Stimulated activated CD4-positive, alpha-beta T cell treated with anti-CD3 and anti-CD28 coated beads, Interleukin-1b, Interleukin-23, amount 100 ng/mL, for 4 hours (primary cell): ENCODE data around the gene SH3BP5.

ENCODE experiments used
- DNase-seq, 2 donors: peaks; one replicate each; pipeline ENCODE4 v3.0.0-alpha.2; 2020; ENCODE audit warnings: low read depth in 2 of 2

SH3BP5 gene

DNA sequence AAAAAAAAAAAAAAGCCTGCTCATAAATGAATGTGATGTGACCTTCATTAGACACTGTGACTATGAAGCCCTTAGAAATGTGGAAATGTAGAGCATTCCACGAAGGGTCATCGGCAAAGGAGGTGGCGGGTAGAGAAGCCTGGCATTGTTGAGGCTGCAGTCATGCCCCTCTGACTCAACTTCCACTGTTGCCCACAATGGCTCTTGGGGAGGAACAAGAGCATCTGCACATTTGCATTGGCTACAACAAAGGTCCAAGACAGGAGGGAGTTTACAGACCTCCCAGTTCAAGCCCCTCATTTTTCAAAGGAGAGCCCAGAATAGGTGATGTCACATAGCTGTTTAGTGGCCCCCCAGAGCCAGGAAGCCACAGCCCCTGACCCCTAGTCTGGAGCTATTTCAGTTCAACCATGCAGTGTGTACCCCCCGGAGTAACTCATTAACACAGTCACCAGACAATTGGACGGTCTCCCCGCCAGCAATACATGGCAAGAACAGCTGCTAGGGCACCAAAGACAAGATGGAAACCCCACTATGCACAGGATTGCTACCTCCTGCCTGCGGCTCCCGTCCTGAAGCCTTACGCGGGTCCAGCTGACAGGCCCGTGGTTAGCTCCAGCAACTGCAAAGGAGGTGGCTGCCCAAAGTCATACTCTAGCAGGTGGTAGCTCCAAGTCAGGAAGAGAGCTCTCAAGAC is 56.2 kb downstream of the SH3BP5 start:
- no peak for DNase-seq

DNA sequence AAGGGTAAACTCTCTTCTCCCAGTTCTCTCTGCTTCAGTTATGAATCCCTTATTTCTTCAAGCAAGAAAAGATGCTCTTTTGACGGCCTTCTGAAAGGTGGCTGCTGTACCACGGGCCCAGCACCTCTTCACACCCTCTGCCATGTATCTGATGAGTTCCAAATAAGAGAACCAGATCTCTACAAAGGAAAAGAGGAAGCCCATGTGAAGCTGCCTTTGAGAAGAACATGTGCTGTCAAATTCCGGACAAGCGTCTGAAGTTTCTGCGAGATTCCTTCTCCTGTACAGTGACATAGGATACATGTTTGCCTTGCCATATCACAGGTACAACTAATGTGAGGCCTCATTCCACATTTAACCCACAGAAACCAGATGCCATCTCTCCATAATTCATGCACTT is 59.2 kb downstream of the SH3BP5 start:
- DNase-seq = no peak

DNA sequence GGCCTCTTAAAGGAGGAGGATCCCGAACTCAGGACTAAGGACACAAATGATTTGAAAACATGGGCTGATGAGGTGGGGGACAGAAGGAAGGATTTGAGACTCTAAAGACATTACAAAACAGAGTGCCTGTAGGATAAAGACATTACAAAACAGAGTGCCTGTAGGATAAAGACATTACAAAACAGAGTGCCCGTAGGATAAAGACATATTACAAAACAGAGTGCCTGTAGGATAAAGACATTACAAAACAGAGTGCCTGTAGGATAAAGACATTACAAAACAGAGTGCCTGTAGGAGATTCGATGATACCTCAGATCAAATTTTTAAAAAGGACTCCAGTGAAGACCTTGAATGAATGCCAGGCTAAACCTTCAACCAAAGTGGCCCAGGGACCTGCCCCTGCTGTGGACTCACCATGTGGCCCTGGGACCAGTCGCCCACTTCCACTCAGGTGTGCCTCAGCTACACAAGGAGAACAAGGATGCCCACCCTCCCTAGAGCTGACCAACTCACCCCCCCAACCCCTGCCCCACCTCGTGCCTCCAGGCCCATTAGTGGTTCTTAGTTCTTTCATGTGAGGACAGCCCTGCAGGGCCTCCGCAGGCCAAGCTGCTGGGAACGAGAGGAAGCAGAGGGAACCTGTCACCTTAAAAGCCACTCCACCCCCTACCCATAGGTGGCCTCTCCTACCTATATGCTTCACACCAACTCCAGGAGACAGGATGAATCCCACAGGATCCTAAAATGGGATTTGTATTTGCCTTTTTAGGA is 59.8 kb downstream of the SH3BP5 start:
- no peak for DNase-seq

DNA sequence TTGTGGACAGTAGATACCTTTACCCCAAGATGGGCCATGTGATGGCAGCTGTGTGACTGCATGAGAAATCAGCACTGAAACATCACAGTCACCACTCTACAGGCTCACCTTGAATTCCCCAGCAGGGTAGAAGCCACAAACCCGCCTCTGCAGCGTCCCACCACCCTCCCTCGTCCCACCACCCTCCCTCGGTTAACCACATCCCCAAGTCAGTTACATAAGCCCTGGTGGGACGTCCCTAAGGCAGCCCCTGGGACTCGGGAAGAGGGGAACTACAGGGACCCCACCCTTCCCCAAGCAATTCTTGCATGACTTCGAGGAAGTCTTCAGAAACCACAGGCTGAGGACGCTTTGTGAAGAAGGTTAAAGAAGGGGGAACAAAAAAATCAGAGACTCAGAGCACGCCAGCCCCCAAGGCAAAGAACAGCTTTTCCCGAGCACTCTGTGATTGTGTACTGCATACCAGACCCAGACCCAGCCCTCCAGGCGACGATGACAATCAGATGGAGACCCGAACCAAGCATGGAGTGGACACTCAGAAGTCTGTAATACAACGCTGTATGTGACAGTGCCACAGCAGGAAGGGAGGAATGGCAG is 60.5 kb downstream of the SH3BP5 start:
- peak; percentile 58 to 73 for DNase-seq

DNA sequence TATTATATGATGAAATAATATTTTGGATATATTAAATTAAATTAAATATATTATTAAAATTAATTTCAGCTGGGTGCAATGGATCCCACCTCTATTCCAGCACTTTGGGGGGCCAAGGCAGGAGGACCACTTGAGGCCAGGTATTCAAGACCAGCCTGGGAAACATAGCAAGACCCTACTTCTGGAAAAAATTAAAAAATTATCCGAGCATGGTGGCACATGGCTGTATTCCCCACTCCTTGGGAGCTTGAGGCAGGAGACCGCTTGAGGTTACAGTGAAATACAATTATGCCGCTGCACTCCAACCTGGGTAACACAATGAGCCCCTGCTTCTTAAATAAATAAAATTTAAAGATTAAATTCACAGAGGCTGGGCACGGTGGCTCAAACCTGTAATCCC is 61.4 kb downstream of the SH3BP5 start:
- no peak for DNase-seq

DNA sequence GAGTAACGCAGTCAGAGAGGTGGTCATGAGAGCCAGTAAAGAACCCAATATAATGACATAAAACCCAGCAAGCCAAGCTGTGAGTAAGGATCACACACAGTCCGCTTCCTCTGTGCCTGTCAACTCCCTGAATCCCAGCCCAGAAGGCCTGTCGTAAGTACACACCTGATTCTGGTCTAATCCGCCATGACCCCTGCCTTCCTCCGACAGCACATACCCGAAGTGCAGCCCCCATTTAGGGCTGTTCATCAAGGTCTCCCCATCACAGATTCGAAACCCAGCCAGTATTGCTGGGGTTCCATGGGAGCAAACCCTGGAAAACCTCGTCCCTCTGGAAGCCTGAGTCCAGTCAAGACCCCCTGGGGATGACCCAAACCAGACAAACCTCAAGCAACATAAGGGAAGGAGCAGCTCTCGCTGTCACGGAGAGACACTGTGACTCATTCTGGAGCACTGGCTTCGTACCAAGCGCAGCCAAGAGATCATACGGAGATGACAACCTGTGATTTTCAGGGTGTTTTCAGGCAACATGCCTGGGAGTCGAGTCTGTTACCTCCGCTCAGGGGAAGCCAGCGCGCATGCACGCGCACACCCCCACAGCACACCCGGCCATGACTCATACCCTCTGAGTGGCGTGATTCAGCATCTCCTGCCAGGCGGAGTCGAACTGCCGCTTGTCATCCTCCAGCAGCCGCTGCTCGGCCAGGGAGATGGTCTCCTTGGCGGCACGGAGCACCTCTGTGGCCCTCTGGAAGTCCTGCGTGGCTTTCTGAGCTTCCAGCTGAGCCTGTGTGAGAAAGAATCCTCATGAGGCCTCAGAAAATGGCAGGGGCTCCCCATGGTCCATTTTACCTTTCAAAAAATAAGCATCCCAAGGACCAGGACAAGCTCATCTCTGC is 63.0 kb downstream of the SH3BP5 start:
- peak; percentile 69 to 87 for DNase-seq

DNA sequence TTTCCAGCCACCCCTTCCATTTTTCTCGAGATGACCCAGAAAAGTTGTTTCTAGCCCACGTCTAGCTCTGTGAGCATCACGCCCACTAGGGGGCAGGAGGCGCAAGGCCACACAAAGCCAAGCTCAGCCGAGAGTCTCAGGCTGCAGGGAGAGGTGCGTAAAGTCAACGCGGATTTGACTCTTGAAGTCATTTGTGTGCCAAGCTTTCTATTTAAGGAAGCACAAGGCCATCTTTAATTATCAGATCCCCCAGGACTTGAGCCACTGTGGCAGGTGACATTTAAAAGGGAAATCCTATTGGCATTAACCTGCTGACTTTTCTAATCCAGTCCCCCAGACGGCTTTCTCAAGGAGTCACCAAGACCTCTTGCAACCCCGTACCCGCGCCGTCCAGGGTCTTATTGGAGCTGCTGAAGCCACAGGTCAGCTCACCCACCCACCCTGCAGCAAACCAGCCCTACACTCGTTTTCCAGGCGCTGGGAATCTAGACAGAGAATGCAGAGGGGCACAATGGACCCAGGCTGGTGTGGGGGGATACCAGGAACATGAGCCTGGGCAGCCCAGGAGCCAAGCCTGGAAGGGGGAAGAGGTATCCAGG is 64.3 kb downstream of the SH3BP5 start:
- DNase-seq = peak; percentile 79 to 80

DNA sequence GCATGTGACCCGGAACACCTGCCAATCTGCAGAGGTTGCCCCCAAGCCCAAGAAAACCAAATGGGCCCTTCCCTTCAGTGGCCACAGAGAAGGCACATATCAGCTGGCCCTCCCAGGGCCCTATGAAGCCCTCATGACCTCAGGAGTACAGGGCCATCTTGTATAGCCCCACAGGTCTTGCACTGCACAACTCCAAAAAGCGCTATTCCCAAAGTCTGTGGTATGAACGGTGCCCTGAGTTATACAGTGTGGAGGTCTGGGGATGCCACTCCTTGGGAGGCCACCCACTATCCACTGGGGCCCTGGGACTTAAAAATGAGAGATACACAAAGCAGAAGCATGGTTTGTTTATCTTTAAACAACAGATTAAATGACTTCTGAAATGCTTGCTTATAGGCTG is 64.9 kb downstream of the SH3BP5 start:
- no peak for DNase-seq

DNA sequence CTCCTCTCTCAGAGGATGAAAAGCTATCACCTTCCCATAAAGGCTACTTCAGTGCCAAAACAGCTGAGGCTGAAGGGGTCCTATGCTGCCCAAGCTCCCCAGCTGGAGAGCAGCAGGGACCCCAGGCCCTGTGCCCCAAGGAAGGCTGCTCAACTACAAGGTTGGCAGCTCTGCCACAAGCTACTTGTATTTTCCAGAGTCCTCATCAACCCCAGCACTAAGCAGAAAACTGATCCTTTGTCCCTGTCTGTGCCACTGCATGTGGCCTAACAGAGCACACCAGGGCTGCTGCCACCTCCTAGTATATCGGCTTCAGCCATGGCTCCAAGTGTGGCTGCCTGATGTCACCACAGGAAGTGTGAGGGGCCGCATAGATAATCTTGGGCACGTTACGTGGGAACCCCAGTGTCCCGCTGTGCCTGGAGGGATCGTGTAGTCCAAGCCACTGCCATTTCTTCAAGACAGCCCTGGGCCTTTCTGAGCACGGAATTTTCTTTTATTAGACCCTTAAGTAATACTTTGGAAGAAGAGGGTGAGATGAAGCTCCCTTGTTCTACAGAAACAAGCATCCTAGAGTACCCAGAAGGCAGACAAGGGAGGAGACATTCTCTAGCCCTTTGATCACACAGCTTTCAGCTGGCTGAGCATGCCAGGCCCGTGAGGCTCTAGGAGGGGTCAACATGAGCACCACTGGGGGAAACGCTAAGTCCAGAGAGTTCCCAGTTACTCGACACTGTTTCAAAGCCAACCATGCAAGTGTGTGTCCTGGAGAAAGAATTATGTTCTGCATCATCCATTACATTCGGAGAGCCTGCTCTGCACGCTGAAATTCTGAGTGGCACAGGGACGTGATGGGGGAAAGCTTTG is 65.6 kb downstream of the SH3BP5 start:
- DNase-seq = no peak

DNA sequence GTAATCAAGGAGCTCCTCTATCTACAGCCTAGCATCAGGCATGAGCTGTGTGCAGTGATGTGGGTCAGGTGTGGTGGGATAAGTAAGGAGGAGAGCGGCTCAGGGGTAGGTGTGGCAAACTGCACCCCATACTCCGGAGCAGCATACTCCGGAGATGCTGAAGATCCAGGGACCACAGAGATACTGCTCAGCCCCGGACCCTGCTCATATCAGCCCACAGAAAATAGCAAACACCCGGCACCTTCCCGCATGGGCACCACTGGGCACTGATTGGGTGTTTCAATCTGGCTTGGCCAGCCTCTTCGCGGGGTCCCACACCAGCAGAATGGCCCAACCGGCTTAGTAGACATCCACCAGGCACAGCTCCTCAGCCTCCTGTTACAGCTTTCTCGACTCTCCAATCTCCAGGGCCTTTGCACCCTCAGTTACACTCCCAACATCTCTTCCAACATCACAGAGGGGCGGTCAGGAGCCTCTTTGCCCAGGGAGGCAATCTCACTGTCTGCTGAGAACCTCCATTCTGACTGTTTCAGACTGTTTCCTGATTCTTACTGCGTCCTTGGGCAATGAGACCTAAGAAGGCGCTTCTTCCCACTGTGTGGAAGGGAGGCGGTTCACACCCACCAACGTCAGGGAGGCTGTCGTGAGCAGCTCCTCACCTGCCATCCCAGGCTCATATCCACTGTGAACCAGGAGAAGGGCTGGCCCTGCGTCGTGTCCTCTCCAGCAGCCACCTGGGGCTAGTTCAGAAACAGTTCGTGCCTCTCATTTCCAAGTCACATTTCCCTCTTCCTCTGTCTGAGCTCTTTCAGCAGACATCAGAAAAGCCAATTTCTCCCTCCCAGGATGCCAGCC is 66.5 kb downstream of the SH3BP5 start:
- DNase-seq = no peak

DNA sequence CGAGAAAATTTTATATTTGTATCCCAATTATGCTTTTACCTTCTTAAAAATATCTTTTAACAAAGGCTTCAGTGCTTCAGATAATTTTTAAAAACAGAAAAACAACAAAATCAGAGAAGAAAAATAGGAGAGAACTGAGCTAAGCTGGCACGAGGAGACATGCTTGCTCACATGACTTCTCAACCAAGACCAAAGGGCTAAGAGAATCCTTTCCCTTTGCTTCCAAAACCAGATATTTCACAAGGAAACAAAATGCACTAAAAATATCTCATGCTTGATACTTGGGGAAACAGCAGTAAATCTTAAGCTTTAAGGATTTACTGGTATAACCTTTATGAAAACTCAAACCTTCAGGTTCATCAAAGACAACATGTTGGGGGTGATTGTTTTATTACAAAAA is 67.9 kb downstream of the SH3BP5 start:
- no peak for DNase-seq

DNA sequence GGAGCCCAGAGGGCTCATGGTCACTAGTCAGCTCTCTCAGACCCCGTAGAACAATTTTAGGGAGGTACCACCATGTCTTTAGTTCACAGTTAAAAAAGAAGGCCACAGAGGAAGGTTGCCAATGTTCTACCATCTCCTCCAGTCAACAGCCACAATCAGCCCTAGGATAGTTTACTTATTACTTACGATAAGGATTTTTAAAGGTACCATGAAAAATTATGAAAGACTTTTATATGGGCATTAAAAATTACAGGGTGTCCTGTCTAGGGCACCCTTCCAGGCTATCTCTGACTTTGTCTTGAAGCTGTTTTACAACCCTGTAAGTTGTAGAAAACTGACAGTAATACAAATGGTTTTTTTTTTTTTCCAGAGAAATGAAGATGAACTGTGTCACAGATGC is 68.5 kb downstream of the SH3BP5 start:
- no peak for DNase-seq

DNA sequence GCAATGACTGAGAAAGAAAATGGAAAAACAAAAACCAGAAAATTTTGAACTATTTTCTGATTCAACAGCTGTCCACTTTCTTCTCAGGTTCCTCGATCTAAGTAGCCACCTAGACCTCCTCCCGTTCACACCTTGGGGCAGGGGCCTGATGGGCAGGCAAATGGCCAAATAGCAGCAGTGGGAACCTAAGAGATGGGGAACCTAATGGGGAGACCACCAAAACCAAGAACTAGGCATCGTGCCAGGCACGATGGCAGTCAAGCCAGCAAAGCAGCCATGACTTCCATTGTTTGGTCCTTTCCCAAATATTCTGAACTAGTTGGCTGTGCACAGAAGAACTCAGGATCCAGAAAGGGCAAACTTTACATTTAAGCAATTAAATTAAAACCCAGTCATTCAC is 69.3 kb downstream of the SH3BP5 start:
- no peak for DNase-seq

DNA sequence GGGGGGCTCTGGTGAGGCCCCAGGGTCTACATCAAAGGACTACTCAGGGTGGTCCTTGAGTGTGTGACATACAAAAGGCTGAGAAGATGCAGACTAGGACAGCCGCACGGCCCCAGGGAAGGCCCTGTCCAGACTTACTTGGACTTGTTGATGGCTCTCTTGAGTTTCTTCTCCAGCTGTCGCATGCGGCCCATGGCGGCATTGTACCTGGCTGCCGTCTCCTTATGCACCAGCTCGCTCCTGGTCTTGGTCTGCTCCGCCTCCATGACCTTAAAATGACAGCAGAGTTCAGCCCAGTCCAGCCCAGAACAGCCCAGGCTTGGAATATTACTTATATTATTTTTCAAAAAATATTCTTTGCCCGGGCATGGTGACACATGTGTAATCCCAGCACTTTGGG is 70.4 kb downstream of the SH3BP5 start:
- no peak for DNase-seq

DNA sequence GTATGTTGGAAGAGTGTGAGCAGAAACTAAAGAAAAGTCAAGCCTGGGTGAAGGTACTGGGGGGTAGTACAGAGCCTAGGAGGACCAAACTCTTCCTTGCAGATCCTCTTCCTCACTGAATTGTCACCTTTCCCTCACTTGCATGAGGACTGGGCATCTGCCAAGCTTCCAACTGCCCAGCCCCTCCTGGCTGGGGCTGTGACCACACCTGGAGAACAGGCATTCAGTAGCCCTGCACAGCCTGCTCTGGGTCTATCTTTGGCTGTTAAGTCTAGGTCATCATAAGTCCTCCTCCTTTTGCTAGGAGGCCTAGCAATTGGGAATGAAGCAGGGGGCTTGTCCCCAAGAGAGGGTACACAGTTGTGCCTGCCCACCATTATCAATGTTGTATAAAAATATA is 71.1 kb downstream of the SH3BP5 start:
- DNase-seq = no peak

DNA sequence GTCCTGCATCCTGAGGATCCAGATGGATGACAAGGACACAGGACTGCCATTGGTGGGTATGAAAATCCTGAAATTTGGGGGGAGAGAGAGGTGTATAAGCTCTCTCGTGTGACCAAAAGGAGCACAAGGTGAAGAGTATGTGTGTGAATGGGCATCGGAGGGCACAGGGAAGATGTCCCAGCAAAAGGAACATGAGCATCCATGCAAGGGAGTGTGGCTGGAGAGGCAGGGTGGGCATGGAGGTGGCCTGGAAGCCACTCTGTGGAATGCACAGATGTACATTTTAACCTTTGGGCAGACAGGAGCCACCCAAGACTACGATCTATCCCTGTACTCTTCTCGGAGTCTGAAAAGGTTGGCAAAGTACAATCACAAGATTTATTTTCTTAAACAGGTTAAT is 71.9 kb downstream of the SH3BP5 start:
- DNase-seq = no peak

DNA sequence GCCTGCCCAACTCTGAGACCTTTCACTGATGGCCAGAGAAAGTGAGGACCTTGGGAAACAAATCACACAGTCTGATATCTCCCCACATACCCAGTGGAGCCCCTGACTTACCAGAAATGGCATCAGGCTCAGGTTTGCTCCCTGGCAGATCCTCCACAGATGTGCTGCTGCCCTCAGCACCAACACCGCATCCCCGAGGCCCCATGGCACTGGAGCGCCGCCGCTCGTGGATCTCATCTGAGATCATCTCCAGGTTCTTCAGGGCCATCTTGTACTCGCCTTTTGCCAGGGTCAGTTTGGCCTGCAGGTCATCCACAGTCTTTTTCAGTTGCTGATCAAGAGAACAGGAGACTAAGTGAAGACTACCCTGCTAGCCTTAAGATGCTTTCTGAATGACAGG is 73.7 kb downstream of the SH3BP5 start:
- DNase-seq = no peak

DNA sequence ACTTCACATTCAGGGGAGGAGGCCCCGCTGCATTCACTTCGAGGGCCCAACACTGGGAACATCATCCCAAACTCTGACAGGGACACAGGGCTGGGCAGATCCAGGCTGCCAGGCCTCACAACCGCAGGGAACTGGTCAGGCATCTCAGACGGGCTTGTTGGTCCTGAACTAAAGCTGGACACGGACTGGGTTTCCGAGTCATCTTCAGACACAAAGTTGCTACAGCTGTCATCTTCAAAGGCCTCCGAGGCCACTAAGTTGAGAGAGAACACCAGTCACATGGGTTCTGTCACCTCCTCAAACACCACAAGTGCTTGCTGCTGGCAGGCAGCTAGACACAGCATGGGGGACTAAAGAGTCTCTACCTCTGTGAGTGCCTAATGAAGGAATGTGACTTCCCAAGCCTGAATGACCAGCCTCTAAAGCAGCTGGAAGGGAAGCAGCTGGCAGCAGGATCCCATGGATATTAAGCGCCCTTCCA is 75.5 kb downstream of the SH3BP5 start:
- no peak for DNase-seq

DNA sequence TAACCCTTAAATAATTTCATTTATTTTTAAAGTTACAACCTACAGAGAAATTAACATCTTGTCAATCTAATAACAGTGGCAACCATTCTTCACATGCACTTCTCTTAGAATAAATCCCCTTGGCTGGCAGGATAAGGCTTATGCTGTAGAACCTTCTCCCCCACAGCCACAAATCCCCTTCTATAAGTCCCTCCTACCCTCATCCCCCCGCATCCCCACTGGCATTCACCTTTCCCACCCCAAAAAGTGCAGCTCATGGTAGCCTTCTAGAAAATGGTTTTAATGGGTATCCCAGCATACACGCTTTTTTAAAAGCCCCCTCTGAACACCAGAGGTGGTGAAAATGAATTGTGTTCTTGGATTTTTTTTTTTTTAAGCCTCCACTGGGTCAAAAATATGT is 77.2 kb downstream of the SH3BP5 start:
- DNase-seq = no peak
